ENCODE data around the gene CRYL1.

The CRYL1 gene

DNA sequence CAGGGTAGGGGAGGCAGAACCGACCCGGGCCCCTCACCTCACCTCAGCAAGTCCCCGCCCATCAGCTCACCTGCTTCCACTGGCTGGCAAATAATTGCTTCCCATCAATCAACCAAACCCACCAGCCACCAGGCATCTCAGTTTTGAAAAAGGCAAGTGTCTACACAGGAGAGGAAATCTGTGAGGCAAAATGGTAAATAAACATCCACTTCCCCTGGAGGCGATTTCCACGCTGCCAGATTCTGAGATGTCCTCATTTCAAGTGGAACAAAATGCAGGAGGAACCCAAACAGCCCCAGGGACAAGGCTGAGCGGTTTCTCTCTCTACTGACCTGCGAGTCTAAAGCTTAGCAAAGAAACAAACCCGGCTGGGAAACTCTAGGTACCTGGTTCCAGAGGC, 117.5 kb downstream of the CRYL1 start:
- no peaks in the 10 kb centered on the region for H3K79me2 ChIP-seq
- no peak overlapping the region for H3K9ac ChIP-seq
- no peak overlapping the region for H3K4me2 ChIP-seq (ENCODE audit: low read length)
- no peak overlapping the region for H3K4me3 ChIP-seq (ENCODE audit: low read depth, low read length)
- H2AFZ ChIP-seq = no peak overlapping the region
- no peak overlapping the region for H3K27ac ChIP-seq
- H3K36me3 ChIP-seq (ENCODE audit: control insufficient read depth, insufficient read depth, low read length) = no peaks in the 10 kb centered on the region
- TF ChIP-seq, protein P1, sequence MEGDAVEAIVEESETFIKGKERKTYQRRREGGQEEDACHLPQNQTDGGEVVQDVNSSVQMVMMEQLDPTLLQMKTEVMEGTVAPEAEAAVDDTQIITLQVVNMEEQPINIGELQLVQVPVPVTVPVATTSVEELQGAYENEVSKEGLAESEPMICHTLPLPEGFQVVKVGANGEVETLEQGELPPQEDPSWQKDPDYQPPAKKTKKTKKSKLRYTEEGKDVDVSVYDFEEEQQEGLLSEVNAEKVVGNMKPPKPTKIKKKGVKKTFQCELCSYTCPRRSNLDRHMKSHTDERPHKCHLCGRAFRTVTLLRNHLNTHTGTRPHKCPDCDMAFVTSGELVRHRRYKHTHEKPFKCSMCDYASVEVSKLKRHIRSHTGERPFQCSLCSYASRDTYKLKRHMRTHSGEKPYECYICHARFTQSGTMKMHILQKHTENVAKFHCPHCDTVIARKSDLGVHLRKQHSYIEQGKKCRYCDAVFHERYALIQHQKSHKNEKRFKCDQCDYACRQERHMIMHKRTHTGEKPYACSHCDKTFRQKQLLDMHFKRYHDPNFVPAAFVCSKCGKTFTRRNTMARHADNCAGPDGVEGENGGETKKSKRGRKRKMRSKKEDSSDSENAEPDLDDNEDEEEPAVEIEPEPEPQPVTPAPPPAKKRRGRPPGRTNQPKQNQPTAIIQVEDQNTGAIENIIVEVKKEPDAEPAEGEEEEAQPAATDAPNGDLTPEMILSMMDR (IDR thresholded peaks at IDR 0.05) = no peak
- no peaks in the 10 kb centered on the region for H3K9me3 ChIP-seq (ENCODE audit: control insufficient read depth, low read length)
- no peaks in the 10 kb centered on the region for H3K27me3 ChIP-seq (ENCODE audit: control insufficient read depth, insufficient read depth, low read length)
- no peaks in the 10 kb centered on the region for H3K4me1 ChIP-seq

DNA sequence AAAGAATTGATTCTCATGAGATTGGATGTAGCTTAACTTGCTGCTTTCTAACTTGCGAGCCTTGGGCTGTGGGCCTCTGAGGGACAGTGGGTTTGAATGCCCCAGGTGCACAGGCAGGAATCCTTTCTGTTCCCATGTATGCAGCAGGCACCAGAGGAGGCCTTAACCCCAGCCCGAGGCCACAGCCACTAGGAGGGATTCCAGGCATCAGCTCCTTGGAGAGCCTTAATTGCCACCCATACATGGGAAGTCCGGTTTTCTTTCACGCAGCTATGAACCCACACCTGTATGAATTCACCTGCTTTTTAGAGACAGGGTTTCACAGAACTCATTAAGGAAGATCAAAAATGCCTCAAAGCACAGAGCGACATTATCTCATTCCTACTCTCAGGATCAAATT, 117.9 kb downstream of the CRYL1 start:
- no peak overlapping the region for H3K4me3 ChIP-seq (ENCODE audit: low read depth, low read length)
- TF ChIP-seq, protein P1 (IDR thresholded peaks at IDR 0.05) = no peak
- H3K9me3 ChIP-seq (ENCODE audit: control insufficient read depth, low read length) = no peaks in the 10 kb centered on the region
- no peaks in the 10 kb centered on the region for H3K79me2 ChIP-seq
- no peaks in the 10 kb centered on the region for H3K36me3 ChIP-seq (ENCODE audit: control insufficient read depth, insufficient read depth, low read length)
- H3K4me1 ChIP-seq = no peaks in the 10 kb centered on the region
- no peak overlapping the region for H3K4me2 ChIP-seq (ENCODE audit: low read length)
- no peak overlapping the region for H2AFZ ChIP-seq
- H3K27ac ChIP-seq = no peak overlapping the region
- H3K27me3 ChIP-seq (ENCODE audit: control insufficient read depth, insufficient read depth, low read length) = no peaks in the 10 kb centered on the region
- H3K9ac ChIP-seq = no peak overlapping the region

DNA sequence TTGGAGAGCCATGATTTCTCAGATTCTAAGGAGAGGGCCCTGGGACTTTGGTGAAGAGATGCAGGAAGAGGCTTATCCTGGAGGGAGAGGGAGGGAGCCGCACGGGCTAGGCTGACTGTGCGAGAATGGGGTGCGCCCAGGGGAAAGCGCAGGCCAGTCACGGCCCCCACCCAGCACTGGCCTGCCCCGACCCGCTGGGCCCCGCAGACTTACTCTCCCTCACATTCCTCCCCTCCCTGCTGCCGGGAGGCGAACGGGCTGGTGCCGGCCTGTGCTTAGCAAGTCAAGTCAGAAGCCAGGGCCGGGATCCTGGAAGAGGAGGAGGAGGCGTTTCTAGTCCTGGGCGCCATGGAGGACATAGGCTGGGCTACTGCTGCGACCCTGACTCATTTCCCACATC, 120.0 kb downstream of the CRYL1 start:
- no peaks in the 10 kb centered on the region for H3K36me3 ChIP-seq (ENCODE audit: control insufficient read depth, insufficient read depth, low read length)
- H3K4me1 ChIP-seq = peaks cover 7% of the 10 kb centered on the region
- TF ChIP-seq, protein P1 (IDR thresholded peaks at IDR 0.05) = no peak

DNA sequence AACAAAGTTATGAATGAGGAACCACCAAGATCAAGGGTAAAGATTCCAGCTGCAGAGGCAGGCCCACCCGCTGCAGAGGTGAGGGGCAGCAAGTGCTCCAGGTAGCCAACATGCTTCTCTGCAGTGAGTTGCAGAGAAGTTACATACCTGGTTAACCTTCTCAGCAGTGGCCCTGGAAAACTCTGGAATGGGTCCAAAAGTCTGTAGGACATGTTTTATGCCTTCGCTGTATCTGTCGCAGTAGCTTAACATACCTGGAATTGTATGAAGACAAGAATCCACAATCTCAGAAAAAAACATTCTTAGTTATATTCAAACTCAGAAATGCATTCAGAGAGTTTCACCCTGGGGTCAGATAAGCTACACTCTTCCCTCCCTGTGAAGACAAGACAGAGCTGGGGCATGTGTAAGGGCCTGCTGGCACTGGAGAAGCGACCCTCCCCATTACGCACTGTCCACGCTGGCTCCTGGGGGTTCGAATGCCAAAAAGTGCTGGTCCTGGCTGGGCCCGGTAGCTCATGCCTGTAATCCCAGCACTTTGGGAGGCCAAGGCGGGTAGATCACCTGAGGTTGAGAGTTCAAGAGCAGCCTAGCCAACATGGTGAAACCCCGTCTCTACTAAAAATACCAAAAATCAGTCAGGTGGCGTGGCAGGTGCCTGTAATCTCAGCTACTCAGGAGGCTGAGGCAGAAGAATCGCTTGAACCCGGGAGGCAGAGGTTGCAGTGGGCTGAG, 121.0 kb downstream of the CRYL1 start:
- no peaks in the 10 kb centered on the region for H3K27me3 ChIP-seq (ENCODE audit: control insufficient read depth, insufficient read depth, low read length)
- no peak overlapping the region for H3K27ac ChIP-seq
- H3K79me2 ChIP-seq = no peaks in the 10 kb centered on the region
- H3K9me3 ChIP-seq (ENCODE audit: control insufficient read depth, low read length) = no peaks in the 10 kb centered on the region
- no peak overlapping the region for H3K9ac ChIP-seq
- H3K4me2 ChIP-seq (ENCODE audit: low read length) = no peak overlapping the region
- H3K36me3 ChIP-seq (ENCODE audit: control insufficient read depth, insufficient read depth, low read length) = no peaks in the 10 kb centered on the region
- H3K4me1 ChIP-seq = peaks cover 7% of the 10 kb centered on the region
- H3K4me3 ChIP-seq (ENCODE audit: low read depth, low read length) = no peak overlapping the region
- TF ChIP-seq, protein P1 (IDR thresholded peaks at IDR 0.05) = no peak
- no peak overlapping the region for H2AFZ ChIP-seq

More for the DNA sequence above, 120.0 kb downstream of the CRYL1 start:
- Histone ChIP-seq H3K9me3 (ENCODE audit: control insufficient read depth, low read length) (no peaks in the 10 kb centered on the region), H3K27ac (no peak overlapping the region), H3K9ac (no peak overlapping the region), H2AFZ (no peak overlapping the region), H3K4me2 (ENCODE audit: low read length) (no peak overlapping the region), H3K4me3 (ENCODE audit: low read depth, low read length) (no peak overlapping the region), H3K27me3 (ENCODE audit: control insufficient read depth, insufficient read depth, low read length) (no peaks in the 10 kb centered on the region), H3K79me2 (no peaks in the 10 kb centered on the region)

DNA sequence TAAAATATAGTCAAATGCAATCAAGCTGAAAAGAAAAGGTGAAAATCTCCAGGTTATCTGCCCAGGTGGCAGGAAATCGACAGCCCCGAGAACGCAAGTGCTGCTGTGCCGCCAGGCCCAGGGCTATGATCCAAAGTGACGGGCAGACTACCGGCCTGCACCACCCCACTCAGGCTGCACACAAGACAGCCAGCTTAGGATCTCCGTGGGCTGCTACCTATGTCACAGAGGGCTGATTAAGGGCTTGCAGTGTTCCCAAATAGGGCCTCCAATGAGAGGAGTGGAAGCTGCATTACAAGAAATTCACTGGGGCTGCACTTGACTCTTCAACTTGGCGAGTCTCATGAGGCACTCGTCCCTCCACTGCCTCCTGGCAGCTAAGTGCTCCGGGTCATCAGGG, 121.8 kb downstream of the CRYL1 start:
- peaks cover 7% of the 10 kb centered on the region for H3K4me1 ChIP-seq
- no peaks in the 10 kb centered on the region for H3K79me2 ChIP-seq
- H2AFZ ChIP-seq = no peak overlapping the region
- H3K27me3 ChIP-seq (ENCODE audit: control insufficient read depth, insufficient read depth, low read length) = no peaks in the 10 kb centered on the region
- H3K4me2 ChIP-seq (ENCODE audit: low read length) = no peak overlapping the region
- H3K9me3 ChIP-seq (ENCODE audit: control insufficient read depth, low read length) = no peaks in the 10 kb centered on the region
- TF ChIP-seq, protein P1 (IDR thresholded peaks at IDR 0.05) = no peak
- H3K27ac ChIP-seq = no peak overlapping the region
- no peak overlapping the region for H3K9ac ChIP-seq
- no peaks in the 10 kb centered on the region for H3K36me3 ChIP-seq (ENCODE audit: control insufficient read depth, insufficient read depth, low read length)
- H3K4me3 ChIP-seq (ENCODE audit: low read depth, low read length) = no peak overlapping the region

Measured in parathyroid adenoma (tissue), 2 donors.